Measurements from ENCODE around the gene ANKH. TPM values are rescaled to one million over a fixed set of nuclear protein-coding genes. Genes with fewer than 3 reads are reported as not detected.

Gene ANKH
- total and polyA plus RNA-seq, 4 donors, result 10.8 to 46.7 (median 17.2) TPM

GRCh38 chr5:14894748-14895147 lies 23.2 kb upstream of the ANKH start:
- no peaks in the 10 kb centered on the region for H3K9me3 ChIP-seq (ENCODE audit: control insufficient read depth in 4 of 4, insufficient read depth in 3 of 4, low read length in 3 of 4)
- no peak overlapping the region for H3K27ac ChIP-seq (ENCODE audit: low read depth in 1 of 2, low read length in 1 of 2)
- ATAC-seq (ENCODE audit: insufficient read depth, low FRiP score), result no peak
- 96 to 98% methylated on average over 3 of the region's 3 CpGs for WGBS, 2 donors
- no peak overlapping the region for H3K4me3 ChIP-seq
- no peaks in the 10 kb centered on the region for H3K27me3 ChIP-seq (ENCODE audit: control insufficient read depth in 3 of 3, insufficient read depth in 3 of 3, low read length in 2 of 3)
- no peak for DNase-seq
- H3K36me3 ChIP-seq (ENCODE audit: control insufficient read depth in 4 of 4, insufficient read depth in 4 of 4, low read length in 4 of 4), result no peaks in the 10 kb centered on the region
- no peak for TF ChIP-seq CTCF (IDR thresholded peaks at IDR 0.05; ENCODE audit: control extremely low read depth, extremely low read depth)
- H3K9ac ChIP-seq (ENCODE audit: insufficient read depth in 1 of 2, low read length in 2 of 2), result no peak overlapping the region
- H3K4me1 ChIP-seq (ENCODE audit: control insufficient read depth in 5 of 5, insufficient read depth in 5 of 5, low read length in 5 of 5), result no peaks in the 10 kb centered on the region

DNA sequence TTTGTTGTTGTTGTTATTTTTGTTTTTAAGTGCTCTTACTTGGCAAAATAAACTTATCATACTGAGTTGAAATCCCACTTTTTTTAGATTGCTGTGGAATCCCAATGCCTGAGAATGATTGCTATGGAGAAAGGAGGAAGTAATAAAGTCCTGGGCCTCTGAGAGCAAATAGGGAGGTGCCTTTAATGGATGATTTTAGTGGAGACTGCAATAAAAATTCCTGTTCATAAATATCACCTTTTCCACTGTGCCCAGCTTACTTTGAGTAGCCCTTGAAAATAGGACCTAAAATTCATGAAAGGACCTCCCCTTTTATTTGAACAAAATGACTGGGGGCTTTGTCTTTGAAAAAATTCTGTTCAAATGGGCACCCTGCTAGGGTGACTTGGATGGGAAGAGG lies 21.8 kb upstream of the ANKH start:
- H3K36me3 ChIP-seq (ENCODE audit: control insufficient read depth in 4 of 4, insufficient read depth in 4 of 4, low read length in 4 of 4), result no peaks in the 10 kb centered on the region

GRCh38 chr5:14890846-14891245 lies 19.3 kb upstream of the ANKH start:
- Histone ChIP-seq H3K27ac (ENCODE audit: low read depth in 1 of 2, low read length in 1 of 2) (no peak overlapping the region), H3K9ac (ENCODE audit: insufficient read depth in 1 of 2, low read length in 2 of 2) (no peak overlapping the region), H3K9me3 (ENCODE audit: control insufficient read depth in 4 of 4, insufficient read depth in 3 of 4, low read length in 3 of 4) (no peaks in the 10 kb centered on the region), H3K4me3 (no peak overlapping the region), H3K4me1 (ENCODE audit: control insufficient read depth in 5 of 5, insufficient read depth in 5 of 5, low read length in 5 of 5) (no peaks in the 10 kb centered on the region), H3K36me3 (ENCODE audit: control insufficient read depth in 4 of 4, insufficient read depth in 4 of 4, low read length in 4 of 4) (no peaks in the 10 kb centered on the region), H3K27me3 (ENCODE audit: control insufficient read depth in 3 of 3, insufficient read depth in 3 of 3, low read length in 2 of 3) (no peaks in the 10 kb centered on the region)
- ATAC-seq (ENCODE audit: insufficient read depth, low FRiP score), result no peak
- TF ChIP-seq CTCF (IDR thresholded peaks at IDR 0.05; ENCODE audit: control extremely low read depth, extremely low read depth), result no peak
- WGBS, 2 donors, result 83 to 87% methylated on average over 5 of the region's 5 CpGs
- DNase-seq, result no peak

More for the DNA sequence above, 21.8 kb upstream of the ANKH start:
- DNase-seq (no peak), ATAC-seq (ENCODE audit: insufficient read depth, low FRiP score) (no peak)
- Histone ChIP-seq H3K27ac (ENCODE audit: low read depth in 1 of 2, low read length in 1 of 2) (no peak overlapping the region), H3K4me1 (ENCODE audit: control insufficient read depth in 5 of 5, insufficient read depth in 5 of 5, low read length in 5 of 5) (no peaks in the 10 kb centered on the region), H3K9ac (ENCODE audit: insufficient read depth in 1 of 2, low read length in 2 of 2) (no peak overlapping the region), H3K4me3 (no peak overlapping the region), H3K27me3 (ENCODE audit: control insufficient read depth in 3 of 3, insufficient read depth in 3 of 3, low read length in 2 of 3) (no peaks in the 10 kb centered on the region), H3K9me3 (ENCODE audit: control insufficient read depth in 4 of 4, insufficient read depth in 3 of 4, low read length in 3 of 4) (no peaks in the 10 kb centered on the region)
- TF ChIP-seq CTCF (IDR thresholded peaks at IDR 0.05; ENCODE audit: control extremely low read depth, extremely low read depth), result no peak

GRCh38 chr5:14884062-14884612 lies 12.6 kb upstream of the ANKH start:
- H3K27me3 ChIP-seq (ENCODE audit: control insufficient read depth in 3 of 3, insufficient read depth in 3 of 3, low read length in 2 of 3), result no peaks in the 10 kb centered on the region
- no peaks in the 10 kb centered on the region for H3K4me1 ChIP-seq (ENCODE audit: control insufficient read depth in 5 of 5, insufficient read depth in 5 of 5, low read length in 5 of 5)
- no peak for DNase-seq
- no peaks in the 10 kb centered on the region for H3K36me3 ChIP-seq (ENCODE audit: control insufficient read depth in 4 of 4, insufficient read depth in 4 of 4, low read length in 4 of 4)
- no peak overlapping the region for H3K27ac ChIP-seq (ENCODE audit: low read depth in 1 of 2, low read length in 1 of 2)
- ATAC-seq (ENCODE audit: insufficient read depth, low FRiP score), result no peak
- no peaks in the 10 kb centered on the region for H3K9me3 ChIP-seq (ENCODE audit: control insufficient read depth in 4 of 4, insufficient read depth in 3 of 4, low read length in 3 of 4)
- H3K4me3 ChIP-seq, result no peak overlapping the region
- TF ChIP-seq CTCF (IDR thresholded peaks at IDR 0.05; ENCODE audit: control extremely low read depth, extremely low read depth), result no peak
- 90 to 96% methylated on average over 4 of the region's 4 CpGs for WGBS, 2 donors
- no peak overlapping the region for H3K9ac ChIP-seq (ENCODE audit: insufficient read depth in 1 of 2, low read length in 2 of 2)
